Suppressor macrophage treated with lipopolysaccharide for 1 hour (primary cell): ENCODE measurements around the gene QPRT.
"Not testable (repeated sequence)": the region's sequence is repeated elsewhere in the genome, so short reads cannot be mapped to it uniquely, and the experiment has no call there.

Experiments used
- DNase-seq, 3 donors: peaks; one replicate each; pipeline ENCODE4 v3.0.0-alpha.2; 2020 to 2022

QPRT gene

DNA sequence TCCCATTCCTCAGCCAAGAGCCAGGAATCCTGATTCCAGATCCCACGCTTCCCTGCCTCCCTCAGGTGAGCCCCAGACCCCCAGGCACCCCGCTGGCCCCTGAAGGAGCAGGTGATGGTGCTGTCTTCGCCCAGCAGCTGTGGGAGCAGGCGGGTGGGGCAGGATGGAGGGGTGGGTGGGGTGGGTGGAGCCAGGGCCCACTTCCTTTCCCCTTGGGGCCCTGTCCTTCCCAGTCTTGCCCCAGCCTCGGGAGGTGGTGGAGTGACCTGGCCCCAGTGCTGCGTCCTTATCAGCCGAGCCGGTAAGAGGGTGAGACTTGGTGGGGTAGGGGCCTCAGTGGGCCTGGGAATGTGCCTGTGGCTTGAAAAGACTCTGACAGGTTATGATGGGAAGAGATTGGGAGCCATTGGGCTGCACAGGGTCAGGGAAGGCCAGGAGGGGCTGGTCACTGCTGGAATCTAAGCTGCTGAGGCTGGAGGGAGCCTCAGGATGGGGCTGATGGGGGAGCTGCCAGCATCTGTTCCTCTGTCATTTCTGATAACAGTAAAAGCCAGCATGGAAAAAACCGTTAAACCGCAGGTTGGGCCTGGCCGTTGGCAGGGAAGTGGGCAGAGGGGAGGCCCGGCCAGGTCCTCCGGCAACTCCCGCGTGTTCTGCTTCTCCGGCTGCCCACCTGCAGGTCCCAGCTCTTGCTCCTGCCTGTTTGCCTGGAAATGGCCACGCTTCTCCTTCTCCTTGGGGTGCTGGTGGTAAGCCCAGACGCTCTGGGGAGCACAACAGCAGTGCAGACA lies 15.8 kb upstream of the QPRT start, which contains the start of gene SPN:
TSS of gene SPN (plus strand) at position 232 of the 791 bp plus-strand sequence. CDS start at position 714, 482 bp downstream.
- peak; percentile 36 to 65 (median 54) for DNase-seq

DNA sequence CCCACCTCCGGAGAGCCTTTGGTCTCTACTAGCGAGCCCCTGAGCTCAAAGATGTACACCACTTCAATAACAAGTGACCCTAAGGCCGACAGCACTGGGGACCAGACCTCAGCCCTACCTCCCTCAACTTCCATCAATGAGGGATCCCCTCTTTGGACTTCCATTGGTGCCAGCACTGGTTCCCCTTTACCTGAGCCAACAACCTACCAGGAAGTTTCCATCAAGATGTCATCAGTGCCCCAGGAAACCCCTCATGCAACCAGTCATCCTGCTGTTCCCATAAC lies 15.2 kb upstream of the QPRT start:
- DNase-seq = no peak

DNA sequence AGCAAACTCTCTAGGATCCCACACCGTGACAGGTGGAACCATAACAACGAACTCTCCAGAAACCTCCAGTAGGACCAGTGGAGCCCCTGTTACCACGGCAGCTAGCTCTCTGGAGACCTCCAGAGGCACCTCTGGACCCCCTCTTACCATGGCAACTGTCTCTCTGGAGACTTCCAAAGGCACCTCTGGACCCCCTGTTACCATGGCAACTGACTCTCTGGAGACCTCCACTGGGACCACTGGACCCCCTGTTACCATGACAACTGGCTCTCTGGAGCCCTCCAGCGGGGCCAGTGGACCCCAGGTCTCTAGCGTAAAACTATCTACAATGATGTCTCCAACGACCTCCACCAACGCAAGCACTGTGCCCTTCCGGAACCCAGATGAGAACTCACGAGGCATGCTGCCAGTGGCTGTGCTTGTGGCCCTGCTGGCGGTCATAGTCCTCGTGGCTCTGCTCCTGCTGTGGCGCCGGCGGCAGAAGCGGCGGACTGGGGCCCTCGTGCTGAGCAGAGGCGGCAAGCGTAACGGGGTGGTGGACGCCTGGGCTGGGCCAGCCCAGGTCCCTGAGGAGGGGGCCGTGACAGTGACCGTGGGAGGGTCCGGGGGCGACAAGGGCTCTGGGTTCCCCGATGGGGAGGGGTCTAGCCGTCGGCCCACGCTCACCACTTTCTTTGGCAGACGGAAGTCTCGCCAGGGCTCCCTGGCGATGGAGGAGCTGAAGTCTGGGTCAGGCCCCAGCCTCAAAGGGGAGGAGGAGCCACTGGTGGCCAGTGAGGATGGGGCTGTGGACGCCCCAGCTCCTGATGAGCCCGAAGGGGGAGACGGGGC lies 14.7 kb upstream of the QPRT start:
- DNase-seq = peak; percentile 62 to 76 (median 69)

DNA sequence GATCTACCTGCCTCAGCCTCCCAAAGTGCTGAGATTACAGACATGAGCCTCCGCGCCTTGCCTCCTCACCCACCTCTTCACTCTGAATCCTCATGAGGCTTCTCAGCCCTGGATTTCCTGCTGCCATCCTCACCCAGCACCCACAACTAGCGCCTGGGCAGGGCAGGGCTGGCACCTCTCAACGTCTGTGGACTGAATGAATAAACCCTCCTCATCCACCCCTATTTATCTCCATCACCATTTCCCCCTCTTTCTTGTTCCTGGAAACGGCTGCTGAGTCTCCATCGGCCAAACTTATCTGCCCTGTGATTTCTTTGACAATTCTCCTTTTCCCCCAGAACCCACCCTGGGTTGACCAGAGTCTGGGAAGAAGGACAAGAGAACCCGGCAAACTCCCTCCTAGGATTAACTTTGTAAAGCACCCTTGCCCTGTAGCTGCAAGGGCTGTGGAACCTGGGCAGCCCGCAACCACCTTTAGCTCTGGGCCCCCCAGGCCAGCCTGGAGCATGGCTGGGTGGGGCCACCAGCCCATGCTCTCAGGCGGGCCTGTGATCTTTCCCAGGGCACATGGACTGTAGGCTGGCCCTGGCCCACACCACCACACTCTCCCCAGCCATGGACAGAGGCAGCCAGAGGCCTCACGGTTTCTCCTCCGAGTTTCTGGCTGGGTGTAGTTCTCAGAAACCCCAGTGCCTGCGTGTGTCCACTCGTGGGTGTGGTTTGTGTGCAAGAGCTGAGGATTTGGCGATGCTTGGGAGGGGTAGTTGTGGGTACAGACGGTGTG lies 13.5 kb upstream of the QPRT start:
- DNase-seq = peak in 2 of 3 donors; percentile 33 to 43

DNA sequence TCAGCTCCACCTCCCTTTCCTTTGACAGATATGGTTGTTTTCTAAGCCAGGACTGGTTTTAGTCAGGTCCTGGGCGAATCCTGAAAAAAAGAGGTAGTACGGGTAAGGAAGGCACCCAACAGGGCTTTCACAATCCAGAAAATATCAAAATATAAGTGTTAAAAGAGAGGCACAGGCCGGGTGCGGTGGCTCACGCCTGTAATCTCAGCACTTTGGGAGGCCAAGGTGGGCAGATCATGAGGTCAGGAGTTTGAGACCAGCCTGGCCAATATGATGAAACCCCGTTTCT lies 11.7 kb upstream of the QPRT start:
- peak; percentile 44 to 50 (median 46) for DNase-seq

DNA sequence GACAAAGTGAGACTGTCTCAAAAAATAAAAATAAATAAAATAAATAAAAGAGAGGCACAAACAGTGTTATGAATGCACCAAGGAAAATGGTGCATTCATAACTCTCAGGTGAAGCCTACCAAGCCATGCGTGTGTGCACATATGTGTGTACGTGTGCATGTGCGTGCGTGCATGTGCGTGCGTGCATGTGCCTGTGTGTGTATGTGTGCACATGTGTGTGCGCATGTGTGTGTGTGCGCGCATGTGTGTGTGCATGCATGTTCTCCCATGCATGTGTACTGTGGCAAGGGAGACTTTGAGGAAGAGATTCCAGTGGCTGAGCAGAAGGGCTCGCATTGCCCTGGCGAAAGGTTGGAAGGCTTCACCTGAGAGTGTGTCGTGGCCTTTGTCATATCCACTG lies 11.2 kb upstream of the QPRT start:
- no peak for DNase-seq

DNA sequence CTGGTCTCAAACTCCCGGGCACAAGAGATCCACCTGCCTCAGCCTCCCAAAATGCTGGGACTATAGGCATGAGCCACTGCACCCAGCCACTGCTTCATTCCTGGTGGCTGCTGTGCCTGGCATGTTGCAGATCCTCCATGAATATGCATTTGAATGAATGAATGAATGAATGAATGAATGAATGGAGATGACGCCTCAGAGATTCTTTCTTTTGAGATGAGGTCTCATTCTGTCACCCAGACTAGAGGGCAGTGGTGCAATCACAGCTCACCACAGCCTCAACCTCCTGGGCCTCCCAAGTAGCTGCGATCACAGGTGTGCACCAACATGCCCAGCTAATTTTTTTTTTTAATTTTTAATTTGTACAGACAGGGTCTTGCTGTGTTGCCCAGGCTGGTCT lies 10.7 kb upstream of the QPRT start:
- DNase-seq = no peak

DNA sequence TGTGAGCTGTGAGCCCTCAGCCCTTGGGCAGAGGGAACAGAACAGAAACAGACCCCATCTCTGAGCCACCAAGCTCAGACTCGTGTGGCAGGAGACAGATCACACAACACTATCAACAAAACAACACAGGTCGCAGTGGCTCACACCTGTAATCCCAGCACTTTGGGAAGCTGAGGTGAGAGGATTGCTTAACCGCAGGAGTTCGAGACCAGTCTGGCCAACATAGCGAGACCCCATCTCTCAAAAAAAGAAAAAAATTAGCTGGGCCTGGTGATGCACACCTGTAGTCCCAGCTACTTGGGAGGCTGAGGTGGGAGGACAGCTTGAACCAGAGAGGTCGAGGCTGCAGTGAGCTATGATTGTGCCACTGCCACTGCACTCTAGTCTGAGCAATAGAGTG lies 5.5 kb upstream of the QPRT start:
- DNase-seq = no peak

DNA sequence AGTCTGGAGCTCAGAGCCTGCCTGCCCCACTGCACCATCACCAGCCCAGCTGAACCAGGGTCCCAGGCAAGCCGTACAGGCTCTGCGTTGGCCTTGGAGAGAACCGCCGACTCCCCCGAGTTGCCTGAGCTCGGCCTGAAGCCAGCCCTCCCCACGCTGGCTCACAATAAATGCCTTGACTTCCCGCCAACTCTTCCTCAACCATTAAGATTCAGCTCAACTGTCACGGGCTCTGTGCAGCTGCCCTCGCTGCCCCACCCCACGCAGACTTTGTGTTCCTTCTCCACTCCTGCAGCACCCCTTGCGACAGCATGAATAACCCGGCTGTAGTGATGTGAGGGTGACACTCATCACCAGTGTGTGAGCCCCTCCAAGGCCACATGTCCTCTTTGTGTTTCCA lies 4.8 kb upstream of the QPRT start:
- peak; percentile 80 to 86 (median 82) for DNase-seq

DNA sequence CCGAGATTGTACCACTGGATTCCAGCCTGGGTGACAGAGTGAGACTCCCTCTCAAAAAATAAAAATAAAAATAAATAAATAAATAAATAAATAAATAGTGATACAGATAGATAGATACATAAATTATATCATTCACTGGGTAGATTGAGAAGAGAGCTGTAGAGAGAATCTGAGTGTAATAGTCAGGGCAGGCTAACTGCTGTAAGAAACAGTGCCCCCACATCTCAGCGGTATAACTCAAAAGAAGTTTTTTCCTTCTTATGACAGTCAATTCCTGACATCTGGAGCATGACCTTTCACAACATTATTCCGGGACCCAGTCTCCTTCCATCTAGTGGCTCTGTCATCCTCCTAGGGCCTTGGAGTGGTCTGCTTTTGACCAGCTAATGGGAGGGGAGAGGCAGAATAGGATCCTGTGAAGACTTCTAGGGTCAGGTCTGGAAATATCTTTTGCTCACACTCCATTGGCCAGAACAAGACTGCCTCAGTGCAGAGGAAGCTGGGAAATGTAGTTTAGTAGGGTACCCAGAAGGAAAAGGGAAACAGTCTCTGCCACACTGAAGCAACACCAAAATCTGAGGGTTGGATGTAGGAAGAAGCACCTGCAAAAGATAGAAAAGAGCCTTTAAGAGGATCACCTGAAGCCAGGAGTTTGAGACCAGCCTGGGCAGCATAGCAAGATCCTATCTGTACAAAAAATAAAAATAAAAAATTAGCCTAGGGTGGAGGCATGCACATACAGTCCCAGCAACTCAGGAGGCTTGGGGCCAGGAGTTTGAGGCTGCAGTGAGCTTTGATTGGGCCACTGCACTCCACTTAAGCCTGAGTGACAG lies 3.0 kb upstream of the QPRT start:
- DNase-seq = peak; percentile 73 to 82 (median 77)

DNA sequence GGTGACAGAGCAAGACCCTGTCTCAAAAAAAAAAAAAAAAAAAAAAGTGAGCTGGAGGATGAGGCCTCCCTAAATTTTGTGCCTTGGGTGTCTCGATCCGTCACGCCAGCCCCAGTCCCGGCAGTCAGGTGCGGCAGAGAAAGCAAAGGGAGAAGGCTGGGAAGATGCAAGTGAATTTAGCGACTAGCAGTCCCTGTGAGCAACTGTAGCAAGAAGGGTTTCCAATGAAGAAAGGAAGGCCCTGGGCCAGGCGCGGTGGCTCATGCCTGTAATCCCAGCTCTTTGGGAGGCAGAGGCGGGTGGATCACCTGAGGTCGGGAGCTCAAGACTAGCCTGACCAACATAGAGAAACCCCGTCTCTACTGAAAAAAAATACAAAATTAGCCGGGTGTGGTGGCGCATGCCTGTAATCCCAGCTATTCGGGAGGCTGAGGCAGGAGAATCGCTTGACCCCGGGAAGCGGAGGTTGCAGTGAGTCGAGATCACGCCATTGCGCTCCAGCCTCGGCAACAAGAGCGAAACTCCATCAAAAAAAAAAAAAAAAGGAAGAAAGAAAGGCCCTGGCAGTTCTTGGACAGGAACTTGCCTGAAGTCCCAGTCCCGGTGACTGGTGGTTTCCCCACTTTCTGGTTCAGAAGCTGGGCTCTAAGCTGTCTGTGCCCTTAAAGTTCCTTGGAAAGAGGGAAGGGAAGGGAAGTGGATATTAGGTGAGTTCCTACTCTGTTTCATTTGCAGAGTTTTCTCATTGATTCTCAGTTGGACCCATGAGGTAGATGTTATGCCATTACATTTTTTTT lies 1.8 kb upstream of the QPRT start:
- DNase-seq = peak; percentile 79 to 86 (median 82)

DNA sequence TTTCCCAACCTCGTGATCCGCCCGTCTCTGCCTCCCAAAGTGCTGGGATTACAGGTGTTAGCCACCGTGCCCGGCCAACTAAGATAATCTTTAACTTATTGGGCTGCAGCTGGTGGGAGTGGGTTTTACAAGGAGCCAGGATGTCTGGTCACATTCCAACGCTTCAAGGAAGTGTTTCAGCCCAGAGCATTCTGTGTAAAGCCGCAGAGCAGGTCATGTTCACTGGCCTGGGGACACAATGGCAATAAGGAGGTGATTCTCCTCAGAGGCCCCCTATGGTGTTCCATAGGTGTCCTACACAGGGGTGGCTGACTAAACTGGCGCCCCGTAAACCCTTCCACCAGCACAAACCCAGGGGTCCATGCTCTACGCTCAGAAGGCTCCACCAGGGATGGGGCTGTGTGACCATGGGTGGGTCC lies 1.2 kb downstream of the QPRT start:
- no peak for DNase-seq

DNA sequence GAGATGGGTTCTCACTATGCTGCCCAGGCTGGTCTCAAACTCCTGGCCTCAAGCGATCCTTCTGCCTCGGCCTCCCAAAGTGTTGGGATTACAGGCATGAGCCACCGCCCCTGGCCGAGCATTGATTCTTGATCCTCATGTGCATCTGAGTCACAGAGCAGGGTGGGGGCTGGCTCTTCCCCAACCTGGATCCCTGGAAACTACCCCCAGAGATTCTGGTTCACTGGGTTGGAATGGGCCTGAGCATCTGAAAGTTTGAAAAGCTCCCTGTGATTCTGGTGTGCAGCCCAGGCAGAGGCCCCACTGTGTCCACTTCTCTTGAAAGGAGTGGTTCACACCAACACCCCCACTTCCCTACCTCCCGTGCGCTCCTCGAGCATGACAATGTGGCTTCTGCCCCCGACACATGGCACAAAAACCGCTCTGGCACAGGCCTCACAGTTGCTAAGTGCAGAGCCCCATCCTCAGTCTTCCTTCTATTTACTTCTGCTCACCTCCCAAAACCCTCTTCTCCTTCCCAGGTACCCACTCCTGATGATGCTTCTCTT lies 4.6 kb downstream of the QPRT start:
- peak in 1 of 3 donors; percentile 32 for DNase-seq

DNA sequence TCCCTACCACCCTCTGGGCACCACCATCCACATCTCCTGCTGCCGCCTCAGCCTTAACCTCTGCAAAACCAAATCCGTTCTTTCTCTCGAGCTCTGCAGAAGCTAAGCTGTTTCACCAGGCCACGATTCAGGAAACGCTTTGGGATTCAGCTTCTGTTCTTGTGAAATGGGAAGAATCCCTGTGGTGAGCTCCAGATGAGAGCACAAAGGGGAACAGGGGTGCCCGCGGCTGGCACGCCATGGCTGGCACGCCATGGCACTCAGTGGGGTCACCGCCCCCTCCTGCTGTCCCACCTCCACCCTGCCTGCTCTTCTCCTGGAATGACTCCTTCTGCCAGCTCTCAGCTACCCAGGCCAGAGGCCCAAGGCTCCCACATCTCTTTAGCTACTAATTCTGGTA lies 5.7 kb downstream of the QPRT start:
- DNase-seq = peak in 2 of 3 donors; percentile 42 to 53

DNA sequence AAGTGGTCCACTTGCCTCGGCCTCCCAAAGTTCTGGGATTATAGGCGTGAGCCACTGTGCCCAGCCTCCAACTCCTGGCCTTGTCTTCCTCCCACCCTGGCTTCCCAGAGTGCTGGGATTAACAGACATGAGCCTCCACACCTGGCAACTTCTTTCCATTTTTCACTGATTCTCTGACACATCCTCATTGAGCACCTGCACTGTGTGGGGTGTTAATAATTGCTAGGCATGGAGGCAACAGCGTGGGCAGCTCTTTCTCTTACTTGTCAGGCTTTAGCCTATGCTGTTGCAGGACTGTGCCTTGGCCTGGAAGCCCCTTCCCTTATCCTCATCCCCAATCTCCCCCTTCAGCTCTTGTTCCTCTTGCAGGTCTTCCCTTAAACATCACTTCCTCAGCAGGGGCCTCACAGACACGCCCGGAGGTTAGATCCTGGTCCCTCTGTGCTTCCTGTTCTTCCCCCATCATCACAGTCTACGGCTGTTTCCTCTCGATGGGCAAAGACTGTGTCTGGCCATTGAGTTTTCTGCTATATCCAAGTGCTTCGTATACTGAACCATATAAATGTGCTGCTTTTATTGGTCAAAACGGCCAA lies 7.9 kb downstream of the QPRT start:
- peak in 1 of 3 donors; percentile 31 for DNase-seq

DNA sequence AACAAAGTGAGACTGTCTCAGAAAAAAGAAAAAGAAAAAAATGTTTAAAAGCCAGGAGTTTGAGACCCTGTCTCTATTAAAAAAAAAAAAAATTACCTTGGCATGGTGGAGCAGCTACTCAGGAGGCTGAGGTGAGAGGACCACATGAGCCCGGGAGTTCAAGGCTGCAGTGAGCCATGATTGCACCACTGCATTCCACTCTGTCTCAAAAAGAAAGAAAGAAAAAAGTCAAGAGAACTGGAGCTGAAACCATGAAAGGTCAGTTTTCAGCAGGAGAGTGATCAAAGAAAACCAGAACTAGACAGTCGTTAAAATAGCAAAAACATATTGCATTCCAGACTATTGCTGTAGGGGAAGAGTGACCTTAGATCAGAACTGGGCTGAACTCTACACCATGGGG lies 8.8 kb downstream of the QPRT start:
- no peak for DNase-seq

DNA sequence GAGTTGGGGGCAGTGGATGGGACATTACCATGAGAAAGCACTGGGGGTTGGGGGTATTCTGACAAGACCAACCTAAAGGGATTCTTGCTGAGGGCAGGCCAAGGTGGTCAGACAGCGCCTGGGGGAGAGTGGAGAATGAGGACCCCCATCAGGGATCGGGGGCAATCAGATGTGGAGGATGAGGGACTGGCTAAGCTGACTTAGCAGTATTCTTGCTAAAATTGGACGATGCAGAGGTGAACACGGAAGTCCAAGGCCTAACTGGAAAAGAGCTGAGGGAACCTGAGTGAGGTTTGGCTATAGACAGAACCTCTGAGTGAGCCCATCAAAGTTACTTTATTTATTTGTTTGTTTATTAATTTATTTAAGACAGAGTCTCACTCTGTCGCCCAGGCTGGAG lies 9.2 kb downstream of the QPRT start:
- DNase-seq = no peak

DNA sequence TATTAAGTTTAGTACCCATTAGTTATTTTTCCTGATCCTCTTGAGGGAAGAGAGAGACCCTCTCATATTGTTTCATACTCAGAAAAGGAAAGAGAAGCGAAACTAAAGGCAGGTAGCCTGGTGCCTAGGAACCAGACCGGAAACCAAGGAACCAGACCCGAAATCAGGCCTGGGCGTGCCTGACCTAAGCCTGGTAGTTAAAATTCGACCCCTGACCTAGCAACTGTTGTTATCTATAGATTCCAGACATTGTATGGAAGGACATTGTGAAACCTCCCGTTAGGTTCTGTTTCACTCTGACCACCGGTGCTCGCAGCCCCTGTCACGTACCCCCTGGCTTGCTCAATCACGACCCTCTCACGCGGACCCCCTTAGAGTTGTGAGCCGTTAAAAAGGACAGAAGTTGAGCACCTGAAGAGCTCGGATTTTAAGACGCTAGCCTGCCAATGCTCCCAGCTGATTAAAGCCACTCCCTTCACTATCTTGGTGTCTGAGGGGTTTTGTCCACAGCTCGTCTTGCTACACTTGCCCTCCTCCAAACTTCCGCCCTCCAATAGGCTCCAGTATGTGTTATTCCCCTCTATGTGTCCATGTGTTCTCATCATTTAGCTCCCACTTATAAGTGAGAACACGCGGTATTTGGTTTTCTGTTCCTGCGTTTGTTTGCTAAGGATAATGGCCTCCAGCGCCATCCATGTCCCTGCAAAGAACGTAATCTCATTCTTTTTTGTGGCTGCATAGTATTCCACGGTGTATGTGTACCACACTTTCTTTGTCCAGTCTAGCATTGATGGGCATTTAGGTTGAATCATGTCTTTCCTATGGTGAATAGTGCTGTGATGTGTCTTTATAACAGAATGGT lies 10.7 kb downstream of the QPRT start:
- not testable (repeated sequence) for DNase-seq

DNA sequence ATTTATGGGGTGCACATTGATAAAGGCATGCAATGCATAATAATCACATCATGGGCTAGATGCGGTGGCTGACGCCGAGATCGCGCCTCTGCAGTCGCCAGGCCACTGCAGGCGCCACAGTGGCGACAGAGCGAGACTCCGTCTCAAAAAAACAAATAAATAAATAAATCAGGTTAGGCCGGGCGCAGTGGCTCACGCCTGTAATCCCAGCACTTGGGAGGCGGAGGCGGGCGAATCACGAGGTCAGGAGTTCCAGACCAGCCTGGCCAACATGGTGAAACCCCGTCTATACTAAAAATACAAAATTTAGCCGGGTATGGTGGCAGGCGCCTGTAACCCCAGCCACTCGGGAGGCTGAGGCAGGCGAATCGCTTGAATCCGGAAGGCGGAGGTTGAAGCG lies 13.6 kb downstream of the QPRT start:
- DNase-seq = not testable (repeated sequence)
